Measurements from ENCODE around the gene PATE2. TPM values are rescaled to one million over a fixed set of nuclear protein-coding genes. Genes with fewer than 3 reads are reported as not detected.

PATE2 gene
- polyA plus RNA-seq, 1 donor from 2014 or later, result not detected

DNA sequence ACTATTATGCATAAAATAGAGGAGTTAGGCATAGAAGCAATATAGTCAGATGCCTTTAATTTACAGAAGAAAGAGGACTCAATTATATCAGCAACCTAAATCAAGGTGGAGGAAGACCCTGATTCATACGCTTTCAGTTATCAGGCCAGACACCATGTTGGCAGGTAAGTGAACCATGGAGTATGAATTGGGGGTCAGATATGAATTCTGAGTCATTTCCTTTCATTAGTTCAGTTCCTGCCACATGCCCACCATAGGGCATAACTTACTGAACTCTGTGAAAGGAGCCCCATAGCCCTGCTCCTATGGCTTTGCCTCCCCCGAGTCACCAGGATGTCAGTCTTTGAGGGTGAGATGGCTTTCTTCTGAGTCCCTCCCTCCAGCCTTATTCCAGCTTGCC, 15.1 kb downstream of the PATE2 start:
- Histone ChIP-seq H3K9ac (ENCODE audit: low read length) (no peak overlapping the region), H3K27me3 (ENCODE audit: insufficient read depth, low read depth, low read length) (no peaks in the 10 kb centered on the region), H2AFZ (ENCODE audit: low read depth, low read length) (no peak overlapping the region), H3K9me2 (ENCODE audit: insufficient read depth, low read length) (no peaks in the 10 kb centered on the region), H3K4me2 (ENCODE audit: low read length) (no peak overlapping the region), H3F3A (ENCODE audit: insufficient read depth, low read length, poor library complexity, severe bottlenecking) (no peaks in the 10 kb centered on the region), H4K20me1 (ENCODE audit: insufficient read depth) (no peaks in the 10 kb centered on the region), H3K9me3 (ENCODE audit: low read length) (no peaks in the 10 kb centered on the region), H3K4me3 (ENCODE audit: low read length) (no peak overlapping the region), H3K27ac (ENCODE audit: low read length) (no peak overlapping the region), H3K36me3 (ENCODE audit: insufficient read depth, low read length) (no peaks in the 10 kb centered on the region), H3K79me2 (replicated peaks; ENCODE audit: insufficient read depth, low read length) (no peaks in the 10 kb centered on the region)
- TF ChIP-seq MXI1 (conservative IDR thresholded peaks at IDR 0.05; ENCODE audit: poor library complexity, severe bottlenecking) (no peak), POLR2AphosphoS5 (IDR thresholded peaks at IDR 0.05) (no peak), RAD21 (conservative IDR thresholded peaks at IDR 0.05) (no peak), EP300 (conservative IDR thresholded peaks at IDR 0.05; ENCODE audit: poor library complexity, severe bottlenecking) (no peak), EZH2 (IDR thresholded peaks at IDR 0.05; ENCODE audit: borderline replicate concordance, insufficient read depth, low read length, poor library complexity, severe bottlenecking) (no peak), TAF1 (IDR thresholded peaks at IDR 0.05; ENCODE audit: low read depth) (no peak), SMC3 (conservative IDR thresholded peaks at IDR 0.05; ENCODE audit: poor library complexity) (no peak)
- TF ChIP-seq, protein P1, sequence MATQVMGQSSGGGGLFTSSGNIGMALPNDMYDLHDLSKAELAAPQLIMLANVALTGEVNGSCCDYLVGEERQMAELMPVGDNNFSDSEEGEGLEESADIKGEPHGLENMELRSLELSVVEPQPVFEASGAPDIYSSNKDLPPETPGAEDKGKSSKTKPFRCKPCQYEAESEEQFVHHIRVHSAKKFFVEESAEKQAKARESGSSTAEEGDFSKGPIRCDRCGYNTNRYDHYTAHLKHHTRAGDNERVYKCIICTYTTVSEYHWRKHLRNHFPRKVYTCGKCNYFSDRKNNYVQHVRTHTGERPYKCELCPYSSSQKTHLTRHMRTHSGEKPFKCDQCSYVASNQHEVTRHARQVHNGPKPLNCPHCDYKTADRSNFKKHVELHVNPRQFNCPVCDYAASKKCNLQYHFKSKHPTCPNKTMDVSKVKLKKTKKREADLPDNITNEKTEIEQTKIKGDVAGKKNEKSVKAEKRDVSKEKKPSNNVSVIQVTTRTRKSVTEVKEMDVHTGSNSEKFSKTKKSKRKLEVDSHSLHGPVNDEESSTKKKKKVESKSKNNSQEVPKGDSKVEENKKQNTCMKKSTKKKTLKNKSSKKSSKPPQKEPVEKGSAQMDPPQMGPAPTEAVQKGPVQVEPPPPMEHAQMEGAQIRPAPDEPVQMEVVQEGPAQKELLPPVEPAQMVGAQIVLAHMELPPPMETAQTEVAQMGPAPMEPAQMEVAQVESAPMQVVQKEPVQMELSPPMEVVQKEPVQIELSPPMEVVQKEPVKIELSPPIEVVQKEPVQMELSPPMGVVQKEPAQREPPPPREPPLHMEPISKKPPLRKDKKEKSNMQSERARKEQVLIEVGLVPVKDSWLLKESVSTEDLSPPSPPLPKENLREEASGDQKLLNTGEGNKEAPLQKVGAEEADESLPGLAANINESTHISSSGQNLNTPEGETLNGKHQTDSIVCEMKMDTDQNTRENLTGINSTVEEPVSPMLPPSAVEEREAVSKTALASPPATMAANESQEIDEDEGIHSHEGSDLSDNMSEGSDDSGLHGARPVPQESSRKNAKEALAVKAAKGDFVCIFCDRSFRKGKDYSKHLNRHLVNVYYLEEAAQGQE (IDR thresholded peaks at IDR 0.05; ENCODE audit: borderline replicate concordance), result no peak
- TF ChIP-seq, protein P2, sequence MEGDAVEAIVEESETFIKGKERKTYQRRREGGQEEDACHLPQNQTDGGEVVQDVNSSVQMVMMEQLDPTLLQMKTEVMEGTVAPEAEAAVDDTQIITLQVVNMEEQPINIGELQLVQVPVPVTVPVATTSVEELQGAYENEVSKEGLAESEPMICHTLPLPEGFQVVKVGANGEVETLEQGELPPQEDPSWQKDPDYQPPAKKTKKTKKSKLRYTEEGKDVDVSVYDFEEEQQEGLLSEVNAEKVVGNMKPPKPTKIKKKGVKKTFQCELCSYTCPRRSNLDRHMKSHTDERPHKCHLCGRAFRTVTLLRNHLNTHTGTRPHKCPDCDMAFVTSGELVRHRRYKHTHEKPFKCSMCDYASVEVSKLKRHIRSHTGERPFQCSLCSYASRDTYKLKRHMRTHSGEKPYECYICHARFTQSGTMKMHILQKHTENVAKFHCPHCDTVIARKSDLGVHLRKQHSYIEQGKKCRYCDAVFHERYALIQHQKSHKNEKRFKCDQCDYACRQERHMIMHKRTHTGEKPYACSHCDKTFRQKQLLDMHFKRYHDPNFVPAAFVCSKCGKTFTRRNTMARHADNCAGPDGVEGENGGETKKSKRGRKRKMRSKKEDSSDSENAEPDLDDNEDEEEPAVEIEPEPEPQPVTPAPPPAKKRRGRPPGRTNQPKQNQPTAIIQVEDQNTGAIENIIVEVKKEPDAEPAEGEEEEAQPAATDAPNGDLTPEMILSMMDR (IDR thresholded peaks at IDR 0.05; ENCODE audit: poor library complexity, severe bottlenecking), result no peak

DNA sequence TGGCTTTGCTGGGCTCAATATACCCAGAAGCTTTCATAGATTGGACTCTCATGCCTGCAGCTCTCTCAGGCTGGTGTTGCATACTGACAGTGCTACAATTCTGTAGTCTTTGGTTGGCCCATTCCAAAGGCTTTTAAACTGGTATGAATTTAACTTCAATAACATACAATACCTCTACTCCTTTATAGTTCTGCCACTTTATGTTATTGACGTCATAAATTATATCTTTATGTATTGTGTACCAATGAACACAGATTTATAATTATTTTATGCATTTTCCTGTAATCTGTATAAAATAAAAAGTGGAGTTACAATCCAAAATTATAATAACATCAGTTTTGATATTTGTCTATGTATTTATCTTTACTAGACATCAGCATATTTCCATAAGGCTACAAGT, 16.2 kb downstream of the PATE2 start:
- H3F3A ChIP-seq (ENCODE audit: insufficient read depth, low read length, poor library complexity, severe bottlenecking), result no peaks in the 10 kb centered on the region
- no peak overlapping the region for H3K4me2 ChIP-seq (ENCODE audit: low read length)
- TF ChIP-seq, protein P2 (IDR thresholded peaks at IDR 0.05; ENCODE audit: poor library complexity, severe bottlenecking), result no peak
- TF ChIP-seq TAF1 (IDR thresholded peaks at IDR 0.05; ENCODE audit: low read depth), result no peak
- no peak for TF ChIP-seq POLR2AphosphoS5 (IDR thresholded peaks at IDR 0.05)
- no peak for TF ChIP-seq EZH2 (IDR thresholded peaks at IDR 0.05; ENCODE audit: borderline replicate concordance, insufficient read depth, low read length, poor library complexity, severe bottlenecking)
- no peak for TF ChIP-seq RAD21 (conservative IDR thresholded peaks at IDR 0.05)
- no peak for TF ChIP-seq MXI1 (conservative IDR thresholded peaks at IDR 0.05; ENCODE audit: poor library complexity, severe bottlenecking)
- TF ChIP-seq SMC3 (conservative IDR thresholded peaks at IDR 0.05; ENCODE audit: poor library complexity), result no peak
- TF ChIP-seq EP300 (conservative IDR thresholded peaks at IDR 0.05; ENCODE audit: poor library complexity, severe bottlenecking), result no peak
- TF ChIP-seq, protein P1 (IDR thresholded peaks at IDR 0.05; ENCODE audit: borderline replicate concordance), result no peak
- no peaks in the 10 kb centered on the region for H4K20me1 ChIP-seq (ENCODE audit: insufficient read depth)
- no peak overlapping the region for H3K9ac ChIP-seq (ENCODE audit: low read length)
- no peaks in the 10 kb centered on the region for H3K79me2 ChIP-seq (replicated peaks; ENCODE audit: insufficient read depth, low read length)
- H3K36me3 ChIP-seq (ENCODE audit: insufficient read depth, low read length), result no peaks in the 10 kb centered on the region
- H3K27me3 ChIP-seq (ENCODE audit: insufficient read depth, low read depth, low read length), result no peaks in the 10 kb centered on the region
- no peaks in the 10 kb centered on the region for H3K9me2 ChIP-seq (ENCODE audit: insufficient read depth, low read length)
- no peak overlapping the region for H2AFZ ChIP-seq (ENCODE audit: low read depth, low read length)
- no peaks in the 10 kb centered on the region for H3K9me3 ChIP-seq (ENCODE audit: low read length)
- H3K4me3 ChIP-seq (ENCODE audit: low read length), result no peak overlapping the region
- no peak overlapping the region for H3K27ac ChIP-seq (ENCODE audit: low read length)

Measured in neural cell (in vitro differentiated cells).